ENCODE measurements around the gene GPR150. TPM values are rescaled to one million over a fixed set of nuclear protein-coding genes. Genes with fewer than 3 reads are reported as not detected.
A peak's percentile ranks its signal among the peaks of the same experiment; 100 is the strongest.

The GPR150 gene
- 0.49 TPM for total RNA-seq

DNA sequence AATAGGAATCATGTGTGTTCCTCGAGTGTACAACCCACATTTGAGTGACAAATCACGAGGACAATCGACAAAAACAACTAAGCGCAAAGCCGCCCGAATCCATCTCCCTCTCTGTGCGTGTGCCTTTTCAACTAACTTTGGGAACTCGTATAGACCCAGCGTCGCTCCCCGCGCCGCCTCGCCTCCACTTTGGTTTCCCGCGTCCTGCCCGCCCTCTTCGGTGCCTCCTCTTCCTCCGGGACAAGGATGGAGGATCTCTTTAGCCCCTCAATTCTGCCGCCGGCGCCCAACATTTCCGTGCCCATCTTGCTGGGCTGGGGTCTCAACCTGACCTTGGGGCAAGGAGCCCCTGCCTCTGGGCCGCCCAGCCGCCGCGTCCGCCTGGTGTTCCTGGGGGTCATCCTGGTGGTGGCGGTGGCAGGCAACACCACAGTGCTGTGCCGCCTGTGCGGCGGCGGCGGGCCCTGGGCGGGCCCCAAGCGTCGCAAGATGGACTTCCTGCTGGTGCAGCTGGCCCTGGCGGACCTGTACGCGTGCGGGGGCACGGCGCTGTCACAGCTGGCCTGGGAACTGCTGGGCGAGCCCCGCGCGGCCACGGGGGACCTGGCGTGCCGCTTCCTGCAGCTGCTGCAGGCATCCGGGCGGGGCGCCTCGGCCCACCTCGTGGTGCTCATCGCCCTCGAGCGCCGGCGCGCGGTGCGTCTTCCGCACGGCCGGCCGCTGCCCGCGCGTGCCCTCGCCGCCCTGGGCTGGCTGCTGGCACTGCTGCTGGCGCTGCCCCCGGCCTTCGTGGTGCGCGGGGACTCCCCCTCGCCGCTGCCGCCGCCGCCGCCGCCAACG lies at the start of gene GPR150:
TSS of gene GPR150 (plus strand) at position 58 of the 840 bp plus-strand sequence. CDS start at position 247, 189 bp downstream.
- intact Hi-C loops (cut with DNase I) = no loop called here
- DNase-seq (ENCODE audit: low spot score) (peak; percentile 62), ATAC-seq (peak; percentile 67)

DNA sequence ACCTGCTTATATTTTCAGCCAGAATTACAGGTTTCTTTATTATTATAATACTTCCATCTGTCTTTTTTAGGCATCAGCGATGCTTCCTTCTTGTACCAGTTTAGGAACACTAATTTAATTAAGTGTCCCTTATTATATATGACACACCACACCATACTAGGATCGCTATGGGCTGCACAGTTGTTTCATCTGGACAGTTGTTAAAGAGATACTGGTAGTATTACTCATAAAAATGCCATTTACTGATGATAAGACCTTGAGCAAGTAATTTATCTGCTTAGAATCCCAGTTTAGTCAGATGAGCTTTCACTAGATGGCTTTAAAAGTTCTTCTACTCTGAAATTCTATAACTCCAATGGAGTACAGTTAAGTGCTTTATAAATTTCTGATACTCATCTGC lies 47.9 kb upstream of the GPR150 start:
- DNase-seq (ENCODE audit: low spot score) = no peak
- ATAC-seq = no peak
- intact Hi-C loops (cut with DNase I) = no loop called here

DNA sequence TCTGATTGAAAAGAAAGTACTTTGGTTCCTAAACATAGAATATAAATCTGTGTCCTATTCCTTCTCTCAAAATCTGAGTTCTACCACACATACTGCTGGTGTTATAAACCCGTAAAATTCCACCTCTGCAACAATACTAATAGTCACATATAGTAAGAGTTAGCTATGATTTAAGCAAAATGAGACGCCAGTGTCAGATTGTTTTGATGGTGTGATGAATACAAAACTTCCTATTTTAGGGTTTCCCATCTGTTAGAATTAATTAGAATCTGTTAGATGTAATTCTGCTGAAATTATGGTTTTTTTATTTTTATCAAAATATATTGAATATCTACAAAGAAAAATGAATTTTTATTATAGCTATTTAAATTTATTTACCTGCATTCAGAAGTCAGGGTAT lies 38.3 kb upstream of the GPR150 start:
- intact Hi-C loops (cut with DNase I) = no loop called here
- no peak for ATAC-seq
- DNase-seq (ENCODE audit: low spot score) = no peak

DNA sequence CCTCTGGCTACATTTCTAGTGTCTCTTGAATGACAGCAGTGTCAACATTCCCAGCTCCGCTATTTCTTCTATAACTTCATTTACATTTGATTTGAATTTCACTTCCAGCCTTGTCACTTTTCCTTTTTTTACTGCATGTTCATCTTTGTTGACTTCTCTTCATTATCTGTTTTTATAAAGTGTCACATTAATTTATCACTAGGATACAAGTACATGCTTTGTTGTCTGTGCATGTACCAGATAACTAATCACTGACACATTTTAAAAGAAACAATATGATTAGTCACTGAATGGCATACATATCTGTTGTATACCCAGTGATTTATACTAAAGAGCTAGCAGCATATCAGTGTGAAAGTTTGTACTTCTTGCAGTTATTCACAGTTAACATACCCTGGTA lies 35.9 kb upstream of the GPR150 start:
- DNase-seq (ENCODE audit: low spot score) (no peak), ATAC-seq (no peak)
- intact Hi-C loops (cut with DNase I) = no loop called here

DNA sequence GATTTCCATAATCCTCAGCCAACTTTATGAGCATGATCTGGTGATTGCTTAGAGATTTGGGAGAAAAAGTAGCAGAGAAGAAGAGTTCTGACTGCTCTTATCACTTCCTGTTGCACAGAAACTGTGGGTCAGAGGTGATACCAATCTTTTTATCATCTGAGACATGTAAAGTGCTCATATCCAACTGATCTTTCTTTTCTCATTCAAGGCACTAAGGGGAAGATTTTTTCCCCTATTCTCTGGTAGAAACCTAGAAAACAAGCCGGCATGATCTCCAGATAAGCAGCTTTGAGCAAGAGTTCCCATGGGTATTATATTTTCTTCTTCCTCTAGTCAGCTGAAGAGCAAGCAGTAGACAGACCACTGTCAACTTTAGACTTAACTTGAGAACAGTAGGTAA lies 29.0 kb upstream of the GPR150 start:
- intact Hi-C loops (cut with DNase I) = no loop called here
- DNase-seq (ENCODE audit: low spot score) = no peak
- no peak for ATAC-seq

DNA sequence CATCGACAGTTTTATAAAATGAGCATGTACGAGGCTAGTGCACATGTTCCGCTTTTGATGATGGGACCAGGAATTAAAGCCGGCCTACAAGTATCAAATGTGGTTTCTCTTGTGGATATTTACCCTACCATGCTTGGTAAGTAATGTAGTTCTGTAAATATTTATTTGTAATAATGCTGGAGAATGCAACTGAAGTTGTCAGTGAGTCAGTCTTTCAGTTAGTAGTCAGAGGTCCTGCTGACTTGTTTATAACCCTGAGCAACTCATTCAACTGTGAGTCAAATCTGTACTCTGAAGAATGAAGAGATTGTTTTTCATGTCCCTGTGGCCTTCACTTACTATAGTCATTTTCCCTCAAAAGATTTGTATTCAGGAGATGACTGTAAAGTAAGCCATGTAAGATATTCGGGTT lies 28.4 kb upstream of the GPR150 start:
- no peak for ATAC-seq
- no peak for DNase-seq (ENCODE audit: low spot score)
- intact Hi-C loops (cut with DNase I) = no loop called here

DNA sequence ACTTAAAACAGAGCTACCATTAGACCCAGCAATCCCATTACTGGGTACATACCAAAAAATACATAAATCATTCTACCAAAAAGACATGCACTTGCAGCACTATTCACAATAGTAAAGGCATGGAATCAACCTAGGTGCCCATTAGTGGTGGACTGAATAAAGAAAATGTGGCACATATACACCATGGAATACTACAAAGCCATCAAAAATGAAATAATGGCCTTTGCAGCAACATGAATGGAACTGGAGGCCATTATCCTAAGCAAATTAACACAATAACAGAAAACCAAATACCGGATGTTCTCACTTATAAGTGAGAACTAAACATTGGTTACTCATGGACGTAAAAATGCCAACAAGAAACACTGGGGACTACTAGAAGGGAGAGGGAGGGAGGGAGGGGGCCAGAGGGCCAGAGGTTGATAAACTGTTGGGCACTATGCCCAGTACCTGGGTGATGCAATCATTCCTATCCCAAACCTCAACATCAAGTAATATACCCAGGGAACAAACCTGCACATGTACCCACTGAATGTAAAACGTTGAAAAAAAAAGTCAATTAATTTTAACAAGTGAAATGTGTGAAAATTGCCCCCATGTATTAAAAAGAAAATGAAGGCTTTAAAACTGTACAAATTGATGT lies 24.5 kb upstream of the GPR150 start:
- DNase-seq (ENCODE audit: low spot score) = no peak
- intact Hi-C loops (cut with DNase I) = no loop called here
- no peak for ATAC-seq

DNA sequence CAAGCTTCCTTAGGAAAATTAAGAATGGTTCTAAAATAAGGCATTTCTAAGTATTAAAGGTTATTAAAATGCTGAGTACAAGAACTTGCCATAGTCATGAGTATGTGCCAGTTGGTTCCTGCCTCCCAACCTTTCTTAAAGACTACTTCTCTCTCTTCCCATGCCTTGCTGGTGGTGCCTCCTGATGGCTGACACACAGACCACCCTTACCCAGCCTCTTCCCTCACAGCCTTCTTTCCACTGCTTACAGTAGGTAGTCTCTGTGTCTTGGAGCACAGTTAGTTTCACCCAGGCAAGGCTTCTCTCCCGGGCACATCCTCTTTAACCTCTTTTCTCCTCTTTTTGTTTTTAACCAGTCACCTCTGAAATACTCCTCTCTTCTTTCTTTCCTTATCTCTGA lies 20.6 kb upstream of the GPR150 start:
- ATAC-seq (no peak), DNase-seq (ENCODE audit: low spot score) (no peak)
- intact Hi-C loops (cut with DNase I) = no loop called here

DNA sequence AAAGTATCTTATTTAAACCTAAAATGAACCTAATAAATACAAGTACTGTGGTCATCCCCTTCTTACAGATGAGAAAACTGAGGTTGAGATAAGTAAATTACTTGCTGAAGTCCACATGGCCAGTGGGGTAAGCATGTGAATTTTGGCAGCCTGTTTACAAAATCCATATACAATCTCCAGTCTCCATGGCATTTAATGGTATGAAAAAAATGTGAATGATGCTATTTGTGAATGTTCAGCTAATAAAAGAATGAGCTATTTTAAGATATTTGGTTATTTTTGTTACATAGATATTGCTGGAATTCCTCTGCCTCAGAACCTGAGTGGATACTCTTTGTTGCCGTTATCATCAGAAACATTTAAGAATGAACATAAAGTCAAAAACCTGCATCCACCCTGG lies 19.3 kb upstream of the GPR150 start:
- intact Hi-C loops (cut with DNase I) = no loop called here
- no peak for ATAC-seq
- DNase-seq (ENCODE audit: low spot score) = no peak

DNA sequence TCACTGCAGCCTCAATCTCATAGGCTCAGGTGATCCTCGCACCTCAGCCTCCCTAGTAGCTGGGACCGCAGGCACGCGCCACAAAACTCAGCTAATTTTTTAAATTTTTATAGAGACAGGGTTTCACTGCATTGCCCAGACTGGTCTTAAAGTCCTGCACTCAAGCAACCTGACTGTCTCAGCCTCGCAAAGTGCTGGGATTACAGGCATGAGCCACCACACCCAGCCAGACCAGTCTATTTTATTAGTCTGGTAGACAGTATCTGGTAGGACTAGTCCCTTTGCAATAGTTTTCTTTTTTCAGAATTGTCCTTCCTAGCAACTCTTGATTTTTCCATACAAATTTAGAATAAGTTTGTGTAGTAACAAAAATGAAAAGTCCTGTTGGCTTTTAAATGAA lies 14.1 kb upstream of the GPR150 start:
- DNase-seq (ENCODE audit: low spot score) (no peak), ATAC-seq (no peak)
- intact Hi-C loops (cut with DNase I) = no loop called here

DNA sequence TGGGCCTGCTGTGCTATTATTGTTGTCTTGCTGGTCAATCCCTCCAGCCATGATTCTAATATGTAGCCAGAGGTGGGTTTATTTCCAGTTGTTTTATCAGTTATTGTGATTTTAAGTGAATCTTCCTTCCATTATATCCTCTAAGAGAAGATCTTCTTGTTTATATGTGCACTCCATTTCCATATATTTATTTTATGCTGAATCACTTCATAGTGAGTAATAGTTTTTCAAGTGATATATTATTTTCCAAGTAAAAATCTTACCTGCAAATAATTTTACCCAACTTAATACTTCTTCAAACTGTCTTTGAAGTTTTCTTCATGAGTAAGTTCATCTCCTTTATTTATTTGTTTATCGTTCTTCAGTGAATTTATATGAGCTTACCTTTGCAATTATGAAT lies 13.5 kb upstream of the GPR150 start:
- intact Hi-C loops (cut with DNase I) = no loop called here
- ATAC-seq = no peak

DNA sequence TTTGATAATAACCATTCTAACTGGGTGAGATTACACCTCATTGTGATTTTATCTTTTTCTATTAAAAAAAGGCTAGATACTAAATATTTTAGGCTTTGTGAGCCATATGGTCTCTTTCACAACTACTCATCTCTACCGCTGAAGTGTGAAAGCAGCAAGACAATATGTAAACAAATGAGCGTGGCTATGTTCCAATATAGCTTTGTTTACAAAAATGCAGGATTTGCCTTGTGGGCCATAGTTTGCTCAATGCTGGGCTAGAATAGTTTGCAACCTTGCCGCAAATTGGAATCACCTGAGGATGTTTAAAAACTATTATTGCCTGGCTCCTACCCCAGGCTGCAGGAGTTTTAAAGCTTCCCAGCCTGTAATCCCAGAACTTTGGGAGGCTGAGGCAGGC lies 10.2 kb upstream of the GPR150 start:
- intact Hi-C loops (cut with DNase I) = no loop called here
- ATAC-seq (no peak), DNase-seq (ENCODE audit: low spot score) (no peak)

More for the DNA sequence above, 13.5 kb upstream of the GPR150 start:
- DNase-seq (ENCODE audit: low spot score) = no peak

DNA sequence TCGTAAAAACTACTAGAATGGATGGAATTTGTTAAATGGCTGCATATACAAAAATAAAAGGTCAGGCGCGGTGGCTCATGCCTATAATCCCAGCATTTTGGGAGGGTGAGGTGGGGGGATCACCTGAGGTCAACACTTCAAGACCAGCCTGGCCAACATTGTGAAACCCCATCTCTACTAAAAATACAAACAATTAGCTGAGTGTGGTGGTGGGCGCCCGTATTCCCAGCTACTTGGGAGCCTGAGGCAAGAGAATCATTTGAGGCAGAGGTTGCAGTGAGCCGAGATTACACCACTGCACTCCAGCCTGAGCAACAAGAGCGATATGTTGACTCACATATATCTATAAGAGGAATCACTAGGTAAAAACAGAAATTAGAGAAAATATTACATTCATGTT lies 9.3 kb upstream of the GPR150 start:
- intact Hi-C loops (cut with DNase I) = no loop called here
- DNase-seq (ENCODE audit: low spot score) = no peak
- no peak for ATAC-seq

DNA sequence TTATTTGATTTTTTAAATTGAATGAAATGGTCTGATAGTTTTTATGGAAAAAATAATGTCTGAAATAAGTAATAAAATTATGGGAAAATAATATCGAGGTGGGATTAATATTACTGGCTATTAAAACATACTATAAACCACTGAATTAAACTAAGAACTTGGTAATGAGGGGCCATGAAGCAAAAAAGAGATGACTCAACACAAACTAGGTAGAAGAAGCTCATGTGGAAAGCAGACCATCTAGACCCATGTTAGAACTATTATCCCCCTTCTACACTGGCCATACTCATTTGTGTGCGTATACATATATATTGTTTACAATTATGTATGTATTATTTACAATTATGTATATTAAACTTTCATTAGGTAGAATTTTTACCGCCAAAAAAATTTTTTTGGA lies 8.5 kb upstream of the GPR150 start:
- DNase-seq (ENCODE audit: low spot score) (no peak), ATAC-seq (no peak)
- intact Hi-C loops (cut with DNase I) = no loop called here

DNA sequence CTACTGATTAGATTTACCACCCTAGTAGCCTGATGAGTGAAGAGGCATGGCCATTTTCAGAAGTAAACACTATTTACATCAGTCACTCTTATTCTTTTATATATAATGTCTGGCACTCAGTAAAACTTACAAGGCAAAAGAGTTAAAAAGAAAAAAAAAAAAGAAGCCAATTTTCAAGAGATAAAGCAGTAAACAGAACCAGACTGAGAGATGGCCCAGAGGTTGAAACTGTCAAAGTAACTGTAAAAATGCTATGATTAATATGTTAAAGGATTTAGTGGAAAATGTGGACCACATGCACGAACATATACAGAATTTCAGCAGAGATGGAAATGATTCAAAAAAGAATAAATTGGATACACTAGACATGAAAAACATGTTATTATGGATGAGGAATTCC lies 6.4 kb upstream of the GPR150 start:
- no peak for ATAC-seq
- intact Hi-C loops (cut with DNase I) = no loop called here
- no peak for DNase-seq (ENCODE audit: low spot score)

DNA sequence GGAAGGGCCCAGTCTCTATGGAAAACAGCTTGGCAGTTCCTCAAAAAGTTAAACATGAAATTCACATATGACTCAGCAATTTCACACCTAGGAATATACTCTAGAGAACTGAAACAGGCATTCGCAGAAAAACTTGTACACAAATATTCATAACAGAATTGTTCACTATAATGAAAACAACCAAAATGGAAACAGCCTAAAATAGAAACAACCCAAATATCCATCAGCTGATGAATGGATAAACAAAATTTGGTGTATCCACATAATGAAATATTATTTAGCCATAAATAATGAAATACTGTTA lies 4.8 kb upstream of the GPR150 start:
- ATAC-seq (no peak), DNase-seq (ENCODE audit: low spot score) (no peak)
- intact Hi-C loops (cut with DNase I) = no loop called here

DNA sequence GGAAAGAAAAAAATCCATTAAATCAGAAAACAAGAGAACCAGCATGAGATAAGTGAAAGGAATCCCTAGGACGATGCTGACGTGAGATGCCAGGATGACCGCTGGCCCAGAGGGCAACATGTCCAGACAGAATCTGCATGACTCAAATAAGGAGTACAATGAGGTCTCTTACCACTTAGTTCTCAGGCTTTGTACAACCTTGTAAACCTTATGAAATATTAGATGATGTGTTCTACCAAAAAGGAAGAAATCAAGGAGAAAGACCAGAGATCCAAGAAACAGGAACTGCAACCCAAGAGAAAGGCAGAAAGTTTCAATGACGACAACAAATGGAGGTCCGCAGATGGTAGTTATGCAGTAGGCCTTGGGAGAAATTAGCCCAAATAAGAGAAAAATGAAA lies 2.8 kb upstream of the GPR150 start:
- intact Hi-C loops (cut with DNase I) = no loop called here
- ATAC-seq (no peak), DNase-seq (ENCODE audit: low spot score) (no peak)

DNA sequence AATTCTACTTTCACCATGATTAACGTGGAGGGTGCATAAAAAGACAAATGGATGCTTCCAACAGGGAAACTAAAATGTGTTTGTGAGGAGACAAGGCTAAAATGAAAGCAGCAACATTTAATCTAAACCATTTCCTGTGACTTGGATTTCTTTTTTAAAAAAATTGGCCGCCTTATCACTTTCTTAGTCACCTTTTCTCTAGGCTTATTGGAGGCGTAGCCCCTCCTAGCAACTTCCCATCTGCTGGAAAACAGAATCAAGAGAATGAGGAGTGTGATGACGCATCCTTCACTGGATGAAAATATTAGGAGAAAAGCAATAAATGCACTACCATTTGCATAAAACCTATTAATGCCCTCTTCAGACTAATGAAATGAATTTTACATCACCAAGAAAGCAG lies 791 bp upstream of the GPR150 start:
- DNase-seq (ENCODE audit: low spot score) (no peak), ATAC-seq (no peak)
- intact Hi-C loops (cut with DNase I) = no loop called here

DNA sequence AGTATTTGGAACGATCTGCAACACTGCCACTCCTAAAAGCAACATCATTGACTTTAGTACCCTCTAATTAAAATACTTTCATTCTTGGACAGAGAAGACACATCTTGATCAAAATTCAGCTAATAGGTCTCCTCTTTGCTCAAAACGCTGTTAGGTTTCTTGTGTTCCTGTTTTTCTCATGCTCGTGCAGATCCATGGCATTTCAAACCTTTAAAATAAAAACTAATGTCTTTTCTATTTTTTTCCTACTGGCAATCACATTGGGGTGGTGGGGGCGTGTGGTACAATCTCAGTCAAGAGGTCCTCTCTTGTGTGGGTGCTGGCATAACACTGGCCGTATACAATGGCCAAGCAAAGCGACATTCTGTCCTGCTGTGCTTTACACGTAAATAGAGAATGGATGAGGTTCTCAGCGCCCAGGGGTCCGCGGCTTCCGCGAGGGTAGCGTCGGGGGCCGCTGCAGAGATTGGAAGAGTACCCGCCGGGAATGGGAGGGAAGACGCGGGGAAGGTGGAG lies 315 bp upstream of the GPR150 start:
- ATAC-seq = peak; percentile 54
- intact Hi-C loops (cut with DNase I) = no loop called here

DNA sequence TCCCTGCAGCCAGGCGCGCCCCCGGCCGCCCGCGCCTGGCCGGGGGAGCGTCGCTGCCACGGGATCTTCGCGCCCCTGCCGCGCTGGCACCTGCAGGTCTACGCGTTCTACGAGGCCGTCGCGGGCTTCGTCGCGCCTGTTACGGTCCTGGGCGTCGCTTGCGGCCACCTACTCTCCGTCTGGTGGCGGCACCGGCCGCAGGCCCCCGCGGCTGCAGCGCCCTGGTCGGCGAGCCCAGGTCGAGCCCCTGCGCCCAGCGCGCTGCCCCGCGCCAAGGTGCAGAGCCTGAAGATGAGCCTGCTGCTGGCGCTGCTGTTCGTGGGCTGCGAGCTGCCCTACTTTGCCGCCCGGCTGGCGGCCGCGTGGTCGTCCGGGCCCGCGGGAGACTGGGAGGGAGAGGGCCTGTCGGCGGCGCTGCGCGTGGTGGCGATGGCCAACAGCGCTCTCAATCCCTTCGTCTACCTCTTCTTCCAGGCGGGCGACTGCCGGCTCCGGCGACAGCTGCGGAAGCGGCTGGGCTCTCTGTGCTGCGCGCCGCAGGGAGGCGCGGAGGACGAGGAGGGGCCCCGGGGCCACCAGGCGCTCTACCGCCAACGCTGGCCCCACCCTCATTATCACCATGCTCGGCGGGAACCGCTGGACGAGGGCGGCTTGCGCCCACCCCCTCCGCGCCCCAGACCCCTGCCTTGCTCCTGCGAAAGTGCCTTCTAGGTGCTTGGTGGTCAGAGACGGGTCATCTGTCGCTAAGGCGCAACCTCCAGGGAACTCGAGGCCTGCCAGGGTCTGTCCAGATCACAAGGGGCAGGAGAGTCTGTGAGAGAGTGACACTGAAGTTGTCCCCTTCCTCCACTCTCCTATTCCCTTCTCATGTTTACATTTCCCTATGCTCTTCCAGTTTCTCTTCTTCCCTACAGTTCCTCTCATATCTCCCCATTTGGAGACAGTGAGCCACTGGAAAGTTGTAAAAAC lies 1.3 kb downstream of the GPR150 start:
- ATAC-seq (peak; percentile 55), DNase-seq (ENCODE audit: low spot score) (peak; percentile 58)
- intact Hi-C loops (cut with DNase I) = no loop called here

More for the DNA sequence above, 315 bp upstream of the GPR150 start:
- DNase-seq (ENCODE audit: low spot score) = no peak
